Measurements from ENCODE around the gene MBOAT1. TPM values are rescaled to one million over a fixed set of nuclear protein-coding genes. Genes with fewer than 3 reads are reported as not detected.
"Not testable (repeated sequence)": the region's sequence is repeated elsewhere in the genome, so short reads cannot be mapped to it uniquely, and the experiment has no call there.

MBOAT1 gene
- total RNA-seq, 1 donor from 2014 or later = 16.3 TPM

- Histone ChIP-seq H3K4me3 (ENCODE audit: low read depth, low read length) (no peak overlapping the region), H3K36me3 (ENCODE audit: control insufficient read depth, insufficient read depth, low read length) (no peaks in the 10 kb centered on the region), H3K27me3 (ENCODE audit: control insufficient read depth, insufficient read depth, low read length) (no peaks in the 10 kb centered on the region)
- no peak for FAIRE-seq
- TF ChIP-seq CTCF (IDR thresholded peaks at IDR 0.05; ENCODE audit: insufficient read depth, low read length, severe bottlenecking) = no peak
- DNase-seq (ENCODE audit: low read depth) = no peak
Observed at GRCh38 chr6:20142866-20143265, 69.4 kb downstream of the MBOAT1 start.

- DNase-seq (ENCODE audit: low read depth) (no peak), FAIRE-seq (no peak)
- Histone ChIP-seq H3K4me3 (ENCODE audit: low read depth, low read length) (no peak overlapping the region), H3K27me3 (ENCODE audit: control insufficient read depth, insufficient read depth, low read length) (no peaks in the 10 kb centered on the region), H3K36me3 (ENCODE audit: control insufficient read depth, insufficient read depth, low read length) (no peaks in the 10 kb centered on the region)
- no peak for TF ChIP-seq CTCF (IDR thresholded peaks at IDR 0.05; ENCODE audit: insufficient read depth, low read length, severe bottlenecking)
Observed at GRCh38 chr6:20141931-20142330, 70.3 kb downstream of the MBOAT1 start.

GRCh38 chr6:20139127-20139963, 72.9 kb downstream of the MBOAT1 start:
- not testable (repeated sequence) for H3K27me3 ChIP-seq (ENCODE audit: control insufficient read depth, insufficient read depth, low read length); H3K4me3 ChIP-seq (ENCODE audit: low read depth, low read length); DNase-seq (ENCODE audit: low read depth); FAIRE-seq; H3K36me3 ChIP-seq (ENCODE audit: control insufficient read depth, insufficient read depth, low read length)

GRCh38 chr6:20137837-20138236, 74.4 kb downstream of the MBOAT1 start:
- DNase-seq (ENCODE audit: low read depth) = no peak
- FAIRE-seq = no peak
- no peak for TF ChIP-seq CTCF (IDR thresholded peaks at IDR 0.05; ENCODE audit: insufficient read depth, low read length, severe bottlenecking)
- no peaks in the 10 kb centered on the region for H3K27me3 ChIP-seq (ENCODE audit: control insufficient read depth, insufficient read depth, low read length)
- no peaks in the 10 kb centered on the region for H3K36me3 ChIP-seq (ENCODE audit: control insufficient read depth, insufficient read depth, low read length)
- H3K4me3 ChIP-seq (ENCODE audit: low read depth, low read length) = no peak overlapping the region

GRCh38 chr6:20137240-20137639, 75.0 kb downstream of the MBOAT1 start:
- H3K4me3 ChIP-seq (ENCODE audit: low read depth, low read length) = no peak overlapping the region
- TF ChIP-seq CTCF (IDR thresholded peaks at IDR 0.05; ENCODE audit: insufficient read depth, low read length, severe bottlenecking) = no peak
- H3K36me3 ChIP-seq (ENCODE audit: control insufficient read depth, insufficient read depth, low read length) = no peaks in the 10 kb centered on the region
- DNase-seq (ENCODE audit: low read depth) (no peak), FAIRE-seq (no peak)
- no peaks in the 10 kb centered on the region for H3K27me3 ChIP-seq (ENCODE audit: control insufficient read depth, insufficient read depth, low read length)

- FAIRE-seq = no peak
- TF ChIP-seq CTCF (IDR thresholded peaks at IDR 0.05; ENCODE audit: insufficient read depth, low read length, severe bottlenecking) = no peak
- Histone ChIP-seq H3K36me3 (ENCODE audit: control insufficient read depth, insufficient read depth, low read length) (no peaks in the 10 kb centered on the region), H3K4me3 (ENCODE audit: low read depth, low read length) (no peak overlapping the region), H3K27me3 (ENCODE audit: control insufficient read depth, insufficient read depth, low read length) (no peaks in the 10 kb centered on the region)
- DNase-seq (ENCODE audit: low read depth) = no peak
Observed at GRCh38 chr6:20135677-20136268, 76.5 kb downstream of the MBOAT1 start.
